ACC112 (cell line): ENCODE data around the gene INIP.

Experiments
- H2AFZ ChIP-seq: fragments of 200-600 bp; sonication (generic); one replicate; pipeline ENCODE4 v1.6.0; 2017; ENCODE audit warnings: antibody characterized with exemption, low read length; ENCODE audit not compliant: unreplicated experiment
- H3K27ac ChIP-seq: fragments of 200-600 bp; sonication (generic); 2 replicates; pipeline ENCODE4 v1.5.1; 2014; ENCODE audit warnings: low read depth, mild to moderate bottlenecking, antibody characterized with exemption, low read length, moderate library complexity
- H3K27me3 ChIP-seq: fragments of 200-600 bp; sonication (generic); 2 replicates; pipeline ENCODE4 v1.6.1; 2014; ENCODE audit warnings: mild to moderate bottlenecking, antibody characterized with exemption, low read length, moderate library complexity, mixed read lengths; ENCODE audit not compliant: insufficient read depth
- H3K36me3 ChIP-seq: fragments of 200-600 bp; sonication (generic); 2 replicates; pipeline ENCODE4 v1.6.1; 2016; ENCODE audit warnings: mild to moderate bottlenecking, antibody characterized with exemption, low read length, moderate library complexity, mixed read lengths; ENCODE audit not compliant: insufficient read depth
- H3K4me1 ChIP-seq: fragments of 200-600 bp; sonication (generic); one replicate; pipeline ENCODE4 v1.6.1; 2016; ENCODE audit warnings: low read length, mixed read lengths; ENCODE audit not compliant: insufficient read depth, unreplicated experiment, control insufficient read depth
- H3K4me3 ChIP-seq: fragments of 200-600 bp; sonication (generic); 2 replicates; pipeline ENCODE4 v1.5.1; 2014; ENCODE audit warnings: mild to moderate bottlenecking, low read depth, low read length
- H3K79me2 ChIP-seq: fragments of 200-600 bp; sonication (generic); one replicate; pipeline ENCODE4 v1.6.0; 2016; ENCODE audit warnings: low read length; ENCODE audit not compliant: control insufficient read depth, unreplicated experiment, insufficient read depth

INIP gene, protein sequence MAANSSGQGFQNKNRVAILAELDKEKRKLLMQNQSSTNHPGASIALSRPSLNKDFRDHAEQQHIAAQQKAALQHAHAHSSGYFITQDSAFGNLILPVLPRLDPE

DNA sequence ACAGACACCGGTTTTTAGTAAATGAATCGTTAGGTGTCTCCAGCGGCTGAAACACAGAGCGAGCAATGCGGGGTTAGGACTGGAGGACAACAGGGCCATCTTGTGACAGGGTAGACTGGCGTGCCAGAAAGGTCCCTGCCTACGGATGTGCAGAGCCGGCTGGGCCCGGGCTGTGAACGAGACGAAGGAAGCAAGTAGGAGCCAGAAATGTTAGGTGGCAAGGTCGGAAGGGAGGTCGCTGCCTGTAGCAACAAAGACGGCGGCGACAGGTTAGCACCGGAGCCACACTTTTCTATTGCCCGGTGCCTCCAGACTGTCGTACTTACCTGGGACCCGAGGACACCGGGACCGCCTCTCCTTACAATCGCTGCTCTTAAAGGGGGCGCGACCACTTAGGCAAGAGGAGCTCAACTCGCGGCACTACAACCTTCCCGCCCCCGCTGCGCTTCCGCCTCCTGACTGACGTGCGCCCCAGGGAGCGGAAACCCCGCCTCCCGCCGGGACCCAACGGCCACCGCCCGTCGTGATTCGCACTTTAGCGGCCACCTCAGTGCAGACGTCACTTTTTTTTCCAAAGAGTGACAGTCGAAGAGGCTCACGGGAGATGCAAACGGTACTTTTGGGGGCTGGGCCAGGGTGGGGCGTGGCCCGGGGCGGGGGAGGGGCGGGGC is at the start of gene INIP:
INIP (minus strand) TSS at position 457 of the 671 bp plus-strand sequence. CDS start 1,632 bp downstream, outside the sequence.
- H3K27ac ChIP-seq: peak within 1 kb of the TSS; percentile 48
- H3K4me3 ChIP-seq: peak within 1 kb of the TSS; percentile 85
- H3K79me2 ChIP-seq: peaks cover 23% of the 10 kb centered on the region
- H3K4me1 ChIP-seq: no peaks in the 10 kb centered on the region
- H3K27me3 ChIP-seq: no peaks in the 10 kb centered on the region
- no peaks in the 10 kb centered on the region for H3K36me3 ChIP-seq
- H2AFZ ChIP-seq: peak within 1 kb of the TSS; percentile 92

DNA sequence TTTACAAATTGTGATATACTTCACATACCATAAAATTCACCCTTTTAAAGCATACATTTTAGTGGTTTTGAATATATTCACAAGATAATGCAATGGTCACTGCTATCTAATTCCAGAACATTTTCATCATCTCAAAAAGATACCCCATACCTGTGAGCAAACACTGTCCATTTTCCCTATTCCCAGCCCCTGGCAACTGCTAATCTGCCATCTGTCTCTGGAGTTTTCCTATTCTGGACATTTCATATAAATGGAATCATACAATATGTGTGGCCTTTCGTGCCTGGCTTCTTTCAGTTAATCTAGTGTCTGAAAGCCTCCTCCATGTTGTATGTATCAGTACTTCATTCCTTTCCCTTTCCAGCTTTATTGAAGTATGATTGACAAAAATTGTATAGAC is 47.4 kb upstream of the INIP start:
- Histone ChIP-seq H3K79me2 (no peaks in the 10 kb centered on the region), H3K4me1 (peaks cover 11% of the 10 kb centered on the region), H2AFZ (no peak overlapping the region), H3K27ac (no peak overlapping the region), H3K4me3 (no peak overlapping the region), H3K36me3 (no peaks in the 10 kb centered on the region), H3K27me3 (no peaks in the 10 kb centered on the region)

DNA sequence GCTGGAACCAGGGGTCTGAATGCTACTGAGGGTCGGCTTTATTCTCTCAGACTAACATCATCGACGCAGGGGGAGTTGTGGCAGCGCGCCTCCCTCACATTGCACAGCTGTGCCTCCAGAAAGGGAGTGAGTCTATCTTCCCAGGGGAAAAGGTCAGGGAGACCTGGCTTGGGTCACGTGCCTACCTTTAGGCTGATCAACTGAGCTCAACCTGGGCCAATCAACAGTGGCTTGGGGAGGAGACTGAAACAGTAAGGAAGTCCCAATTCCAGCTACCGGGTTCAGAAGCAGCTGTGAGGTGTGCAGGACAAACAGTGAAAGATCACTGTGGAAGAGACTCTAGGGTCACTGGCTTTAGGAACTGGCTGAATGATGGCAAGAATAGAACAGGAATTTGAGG is 46.9 kb upstream of the INIP start:
- Histone ChIP-seq H2AFZ (no peak overlapping the region), H3K27ac (no peak overlapping the region), H3K36me3 (no peaks in the 10 kb centered on the region), H3K4me1 (peaks cover 11% of the 10 kb centered on the region), H3K79me2 (no peaks in the 10 kb centered on the region), H3K4me3 (no peak overlapping the region), H3K27me3 (no peaks in the 10 kb centered on the region)

GRCh38 chr9:112764344-112764743 is 46.4 kb upstream of the INIP start:
- H3K27me3 ChIP-seq: no peaks in the 10 kb centered on the region
- no peak overlapping the region for H3K4me3 ChIP-seq
- H3K36me3 ChIP-seq: no peaks in the 10 kb centered on the region
- H3K79me2 ChIP-seq: no peaks in the 10 kb centered on the region
- no peak overlapping the region for H3K27ac ChIP-seq
- H3K4me1 ChIP-seq: peaks cover 11% of the 10 kb centered on the region
- H2AFZ ChIP-seq: no peak overlapping the region

GRCh38 chr9:112762726-112763518 is 45.0 kb upstream of the INIP start:
- no peaks in the 10 kb centered on the region for H3K79me2 ChIP-seq

GRCh38 chr9:112761912-112762655 is 44.2 kb upstream of the INIP start:
- Histone ChIP-seq H3K27me3 (no peaks in the 10 kb centered on the region), H3K79me2 (peaks cover 3% of the 10 kb centered on the region)

More at GRCh38 chr9:112762726-112763518, 45.0 kb upstream of the INIP start:
- Histone ChIP-seq H3K4me3 (no peak overlapping the region), H3K4me1 (peaks cover 11% of the 10 kb centered on the region), H3K27ac (no peak overlapping the region), H2AFZ (no peak overlapping the region), H3K27me3 (no peaks in the 10 kb centered on the region), H3K36me3 (no peaks in the 10 kb centered on the region)

GRCh38 chr9:112760821-112761220 is 42.9 kb upstream of the INIP start:
- peaks cover 3% of the 10 kb centered on the region for H3K79me2 ChIP-seq

More at GRCh38 chr9:112761912-112762655, 44.2 kb upstream of the INIP start:
- Histone ChIP-seq H3K27ac (no peak overlapping the region), H3K4me1 (peaks cover 11% of the 10 kb centered on the region), H3K36me3 (no peaks in the 10 kb centered on the region), H3K4me3 (no peak overlapping the region), H2AFZ (no peak overlapping the region)

DNA sequence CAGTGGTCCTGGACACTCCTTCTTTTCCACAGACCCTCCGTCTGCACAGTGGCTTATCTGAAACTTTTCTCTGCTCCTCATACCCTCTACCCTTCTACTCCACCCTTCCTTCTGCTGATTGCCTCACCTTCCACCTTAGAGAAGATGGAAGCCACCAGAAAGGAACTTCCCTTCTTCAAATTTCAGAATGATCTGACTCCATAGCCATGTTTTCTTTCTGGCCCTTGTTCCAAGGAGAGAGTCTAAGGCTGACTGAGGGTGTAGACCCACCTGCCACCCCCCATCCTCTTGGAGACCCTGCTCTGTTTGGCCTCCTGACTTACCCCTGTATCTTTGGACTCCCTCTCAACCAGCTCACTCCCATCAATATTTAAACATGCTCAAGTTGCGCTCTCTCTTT is 40.0 kb upstream of the INIP start:
- H3K79me2 ChIP-seq: peaks cover 4% of the 10 kb centered on the region

More at GRCh38 chr9:112760821-112761220, 42.9 kb upstream of the INIP start:
- Histone ChIP-seq H3K4me3 (no peak overlapping the region), H3K27me3 (no peaks in the 10 kb centered on the region), H3K27ac (no peak overlapping the region), H3K36me3 (no peaks in the 10 kb centered on the region), H2AFZ (no peak overlapping the region), H3K4me1 (peaks cover 11% of the 10 kb centered on the region)

GRCh38 chr9:112757282-112757883 is 39.5 kb upstream of the INIP start:
- Histone ChIP-seq H3K79me2 (peaks cover 9% of the 10 kb centered on the region), H3K27me3 (no peaks in the 10 kb centered on the region), H2AFZ (no peak overlapping the region), H3K27ac (no peak overlapping the region), H3K4me1 (peaks cover 27% of the 10 kb centered on the region), H3K36me3 (no peaks in the 10 kb centered on the region), H3K4me3 (no peak overlapping the region)

More for the DNA sequence above, 40.0 kb upstream of the INIP start:
- no peak overlapping the region for H2AFZ ChIP-seq
- peaks cover 23% of the 10 kb centered on the region for H3K4me1 ChIP-seq
- H3K36me3 ChIP-seq: no peaks in the 10 kb centered on the region
- H3K27me3 ChIP-seq: no peaks in the 10 kb centered on the region
- no peak overlapping the region for H3K4me3 ChIP-seq
- H3K27ac ChIP-seq: no peak overlapping the region

GRCh38 chr9:112755675-112756074 is 37.8 kb upstream of the INIP start:
- no peak overlapping the region for H3K27ac ChIP-seq
- peaks cover 13% of the 10 kb centered on the region for H3K79me2 ChIP-seq
- H3K36me3 ChIP-seq: no peaks in the 10 kb centered on the region
- H2AFZ ChIP-seq: no peak overlapping the region
- no peaks in the 10 kb centered on the region for H3K27me3 ChIP-seq
- H3K4me1 ChIP-seq: peaks cover 33% of the 10 kb centered on the region
- no peak overlapping the region for H3K4me3 ChIP-seq
